ENCODE measurements around the gene NELL1. TPM values are rescaled to one million over a fixed set of nuclear protein-coding genes. Genes with fewer than 3 reads are reported as not detected.
"Not testable (repeated sequence)": the region's sequence is repeated elsewhere in the genome, so short reads cannot be mapped to it uniquely, and the experiment has no call there.

Gene NELL1
- total RNA-seq, 2 donors from 2014 or later: not detected

GRCh38 chr11:21254790-21255189, 585.4 kb downstream of the NELL1 start:
- DNase-seq (ENCODE audit: low spot score): no peak
- intact Hi-C loops (cut with DNase I): no loop called here

- DNase-seq (ENCODE audit: low spot score): no peak
- intact Hi-C loops (cut with DNase I): no loop called here
These were observed 588.1 kb downstream of the NELL1 start for GRCh38 chr11:21257461-21257860.

DNA sequence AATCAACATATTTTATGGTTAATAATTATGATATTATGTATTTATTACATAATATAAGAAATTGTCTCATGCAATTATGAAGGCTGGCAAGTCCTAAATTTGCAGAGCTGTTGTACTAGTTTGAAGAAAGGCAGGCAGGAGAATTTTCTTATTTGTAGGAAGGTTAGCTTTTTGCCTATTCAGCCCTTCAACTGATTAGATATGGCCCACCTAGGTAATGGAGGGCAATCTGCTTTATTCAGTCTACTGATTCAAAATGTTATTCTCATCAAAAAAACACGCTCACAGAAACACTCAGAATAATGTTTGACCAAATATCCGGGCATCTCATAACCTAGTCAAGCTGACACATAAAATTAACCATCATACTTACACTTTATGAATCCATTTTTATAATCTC, 589.0 kb downstream of the NELL1 start:
- intact Hi-C loops (cut with DNase I): no loop called here
- no peak for DNase-seq (ENCODE audit: low spot score)

DNA sequence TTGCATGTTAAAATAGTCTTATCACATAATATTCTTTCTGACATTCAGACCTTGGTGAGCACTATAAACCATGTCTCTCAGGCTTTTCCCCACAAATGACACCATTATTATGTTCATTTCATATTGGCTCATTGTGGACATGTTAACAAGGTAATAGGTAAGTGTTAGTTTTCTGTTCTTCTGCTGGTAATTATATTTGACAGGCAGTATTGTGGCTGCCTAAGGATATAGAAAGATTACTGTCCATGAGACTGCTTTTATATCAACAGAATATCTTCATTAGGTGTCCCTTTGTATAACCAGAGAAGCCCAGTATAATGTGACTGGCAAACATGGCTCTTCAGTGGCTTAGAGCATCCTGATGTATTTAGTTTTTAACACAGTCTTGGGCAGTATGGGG, 590.7 kb downstream of the NELL1 start:
- intact Hi-C loops (cut with DNase I): no loop called here
- no peak for DNase-seq (ENCODE audit: low spot score)

- DNase-seq (ENCODE audit: low spot score): no peak
- intact Hi-C loops (cut with DNase I): no loop called here
These were observed 593.6 kb downstream of the NELL1 start for GRCh38 chr11:21262992-21263391.

DNA sequence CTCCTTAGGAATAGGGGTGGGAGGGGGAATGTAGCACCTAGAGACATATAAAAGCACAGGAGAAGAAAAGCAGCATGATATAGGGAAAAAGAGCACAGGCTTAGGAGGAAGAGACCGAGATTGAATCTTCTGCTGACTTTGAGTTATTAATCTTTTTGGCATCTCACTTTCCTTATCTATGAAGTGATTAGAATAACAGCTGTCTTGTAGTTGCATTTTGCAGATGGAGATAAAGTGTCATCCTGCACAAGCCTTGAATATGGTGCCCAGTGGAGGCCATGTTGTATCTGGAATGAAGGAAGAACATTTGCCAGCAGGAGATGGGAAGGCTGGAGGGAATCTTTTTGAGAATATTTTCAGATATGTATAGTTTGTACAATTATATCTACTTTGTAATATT, 594.7 kb downstream of the NELL1 start:
- no peak for DNase-seq (ENCODE audit: low spot score)
- intact Hi-C loops (cut with DNase I): no loop called here

- intact Hi-C loops (cut with DNase I): no loop called here
- no peak for DNase-seq (ENCODE audit: low spot score)
These were observed 598.6 kb downstream of the NELL1 start for GRCh38 chr11:21268036-21268435.

GRCh38 chr11:21272139-21272538, 602.8 kb downstream of the NELL1 start:
- intact Hi-C loops (cut with DNase I); DNase-seq (ENCODE audit: low spot score): not testable (repeated sequence)

DNA sequence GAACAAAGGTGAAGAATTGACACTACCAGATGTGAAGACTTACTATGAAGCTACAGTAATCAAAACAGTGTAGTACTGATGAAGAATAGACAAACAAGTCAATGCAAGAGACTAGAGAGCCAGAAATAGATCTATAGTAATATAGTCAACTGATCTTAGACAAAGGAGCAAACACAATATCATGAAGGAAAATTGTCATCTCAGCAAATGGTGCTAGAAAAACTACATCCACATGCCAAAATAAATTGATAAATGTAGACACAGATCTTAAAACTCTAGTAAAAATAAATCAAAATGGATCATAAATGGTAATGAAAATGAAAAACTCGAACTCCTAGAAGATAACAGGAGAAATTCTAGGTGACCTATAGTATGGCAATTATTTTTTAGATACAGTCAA, 609.5 kb downstream of the NELL1 start:
- intact Hi-C loops (cut with DNase I): no loop called here
- DNase-seq (ENCODE audit: low spot score): no peak

GRCh38 chr11:21285104-21285503, 615.7 kb downstream of the NELL1 start:
- DNase-seq (ENCODE audit: low spot score): no peak
- intact Hi-C loops (cut with DNase I): no loop called here

DNA sequence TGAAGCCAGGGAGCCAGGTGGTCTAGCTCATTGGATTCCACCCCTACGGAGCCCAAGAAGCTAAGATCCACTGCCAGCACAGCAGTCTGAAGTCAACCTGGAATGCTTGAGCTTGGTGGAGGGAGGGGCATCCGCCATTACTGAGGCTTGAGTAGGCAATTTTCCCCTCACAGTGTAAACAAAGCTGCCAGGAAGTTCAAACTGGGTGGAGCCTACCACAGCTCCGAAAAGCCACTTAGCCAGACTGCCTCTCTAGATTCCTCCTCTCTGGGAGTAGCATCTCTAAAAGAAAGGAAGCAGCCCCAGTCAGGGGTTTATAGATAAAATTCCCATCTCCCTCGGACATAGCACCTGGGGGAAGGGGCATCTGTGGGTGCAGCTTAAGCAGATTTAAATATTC, 620.3 kb downstream of the NELL1 start:
- intact Hi-C loops (cut with DNase I): no loop called here
- DNase-seq (ENCODE audit: low spot score): no peak

GRCh38 chr11:21295508-21295907, 626.1 kb downstream of the NELL1 start:
- intact Hi-C loops (cut with DNase I): no loop called here

DNA sequence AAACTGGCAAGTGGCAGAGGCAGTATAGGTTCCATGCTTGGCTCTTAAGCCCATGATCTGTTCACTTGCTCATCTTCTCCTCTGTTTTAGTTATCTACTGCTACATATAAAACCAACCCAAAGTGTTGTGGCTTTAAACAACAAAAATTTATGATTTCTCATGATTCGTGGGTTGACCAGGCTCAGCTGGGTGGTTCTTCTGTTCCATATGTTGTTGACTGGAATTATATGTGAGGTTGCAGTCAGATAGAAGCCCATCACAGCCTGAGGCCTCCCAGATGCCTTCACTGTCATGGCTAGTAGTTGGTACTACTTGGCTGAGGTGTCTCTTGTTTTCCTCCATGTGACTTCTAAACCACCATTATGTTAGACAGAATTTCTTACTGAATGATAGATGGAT, 632.6 kb downstream of the NELL1 start:
- DNase-seq (ENCODE audit: low spot score): no peak
- intact Hi-C loops (cut with DNase I): no loop called here

More at GRCh38 chr11:21295508-21295907, 626.1 kb downstream of the NELL1 start:
- DNase-seq (ENCODE audit: low spot score): no peak

GRCh38 chr11:21306739-21307358, 637.5 kb downstream of the NELL1 start:
- DNase-seq (ENCODE audit: low spot score): no peak
- intact Hi-C loops (cut with DNase I): no loop called here

GRCh38 chr11:21307874-21308273, 638.5 kb downstream of the NELL1 start:
- intact Hi-C loops (cut with DNase I): no loop called here
- DNase-seq (ENCODE audit: low spot score): no peak

DNA sequence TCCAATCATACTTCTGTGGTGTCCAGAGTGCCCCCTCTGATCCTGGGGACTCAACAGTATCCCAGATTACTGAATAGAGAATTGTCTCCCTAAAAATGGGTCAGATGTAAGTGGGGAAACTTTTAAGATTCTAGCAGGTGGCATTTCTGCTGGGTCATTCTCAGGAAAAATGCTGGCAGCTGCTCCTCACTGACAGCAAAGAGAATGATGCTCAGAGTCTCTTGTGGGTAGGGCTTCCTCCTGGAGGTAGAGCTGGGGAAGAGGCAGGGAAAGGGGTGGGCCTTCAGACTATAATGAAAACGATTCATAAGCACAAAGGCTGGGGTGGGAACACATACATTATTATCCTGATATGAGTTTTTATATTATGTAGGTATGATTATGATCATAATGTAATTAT, 647.2 kb downstream of the NELL1 start:
- no peak for DNase-seq (ENCODE audit: low spot score)
- intact Hi-C loops (cut with DNase I): no loop called here

DNA sequence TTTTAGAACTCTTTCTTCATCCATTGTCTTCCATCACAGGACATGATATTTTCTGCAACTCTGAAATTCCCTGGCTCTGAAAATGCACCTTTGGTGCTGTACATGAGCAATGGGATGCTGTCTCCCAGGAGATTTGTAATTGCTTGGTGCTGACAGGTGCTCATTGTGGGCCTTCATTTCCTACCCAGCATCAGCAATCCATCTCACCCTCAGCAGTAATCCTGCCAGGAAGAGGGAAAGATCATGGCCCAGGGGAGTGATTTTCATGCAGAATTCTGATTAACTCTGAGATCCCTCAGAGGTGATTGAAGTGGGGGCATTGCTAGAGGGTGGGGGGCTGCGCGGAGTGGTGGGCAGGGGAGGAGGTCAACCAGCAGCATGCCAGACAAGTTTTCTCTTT, 651.7 kb downstream of the NELL1 start:
- no peak for DNase-seq (ENCODE audit: low spot score)
- intact Hi-C loops (cut with DNase I): no loop called here

- intact Hi-C loops (cut with DNase I): no loop called here
These were observed 652.1 kb downstream of the NELL1 start for GRCh38 chr11:21321530-21321929.

DNA sequence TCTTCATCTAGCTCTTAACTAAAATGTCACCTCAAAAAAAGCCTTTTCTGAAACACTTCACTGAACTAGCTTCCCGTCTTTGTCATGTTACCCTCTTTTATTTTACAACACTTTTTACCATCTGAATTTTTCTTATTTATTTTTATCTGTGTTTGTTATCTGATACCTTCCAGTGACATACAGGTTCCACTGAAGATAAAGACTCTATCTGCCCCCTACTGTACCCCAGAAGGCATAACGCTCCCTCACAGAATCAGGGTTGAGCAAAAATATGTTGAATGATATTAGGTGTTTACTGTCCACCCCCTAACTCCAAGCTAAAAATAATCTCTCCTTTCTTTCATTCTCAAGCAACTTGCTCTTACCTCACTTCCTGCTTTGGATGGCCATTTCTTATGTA, 654.2 kb downstream of the NELL1 start:
- no peak for DNase-seq (ENCODE audit: low spot score)
- intact Hi-C loops (cut with DNase I): no loop called here

More at GRCh38 chr11:21321530-21321929, 652.1 kb downstream of the NELL1 start:
- DNase-seq (ENCODE audit: low spot score): no peak

DNA sequence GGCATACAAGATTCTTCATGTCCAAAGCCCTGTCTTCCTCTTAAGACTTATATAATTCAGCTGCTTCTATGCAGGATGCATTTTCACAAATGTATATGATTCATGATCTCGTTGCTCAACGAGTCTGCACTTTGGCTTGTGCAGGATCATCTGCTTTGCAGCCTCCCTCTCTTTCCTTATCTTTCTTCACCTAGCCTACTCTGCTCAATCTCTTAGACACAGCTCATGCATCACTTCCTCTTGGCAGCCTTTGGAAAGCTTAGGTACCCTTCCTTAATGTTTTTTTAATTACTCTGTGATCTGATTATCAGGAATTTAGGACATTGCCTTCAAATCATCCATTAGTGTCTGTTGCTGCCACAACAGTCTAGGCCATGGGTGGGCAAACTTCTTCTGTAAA, 673.8 kb downstream of the NELL1 start:
- DNase-seq (ENCODE audit: low spot score): no peak
- intact Hi-C loops (cut with DNase I): no loop called here

- DNase-seq (ENCODE audit: low spot score): no peak
- intact Hi-C loops (cut with DNase I): no loop called here
These were observed 677.0 kb downstream of the NELL1 start for GRCh38 chr11:21346361-21346760.

DNA sequence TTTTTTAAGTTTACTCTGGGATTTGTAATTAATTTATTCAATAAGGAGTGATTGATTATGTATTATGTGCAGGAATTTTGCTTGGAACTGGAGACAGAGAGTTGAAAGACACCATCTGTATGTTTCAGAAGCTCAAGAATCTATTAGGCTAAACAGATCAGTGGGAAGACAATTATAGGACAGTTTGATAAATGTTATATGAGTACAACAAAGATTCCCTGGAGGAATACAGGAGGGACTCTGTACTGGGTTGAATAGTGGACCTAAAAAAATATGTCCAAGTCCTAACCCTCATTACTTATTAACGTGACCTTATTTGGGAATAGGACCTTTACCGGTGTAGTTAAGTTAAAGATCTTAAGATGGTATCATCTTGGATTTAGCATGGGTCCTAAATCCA, 681.2 kb downstream of the NELL1 start:
- no peak for DNase-seq (ENCODE audit: low spot score)
- intact Hi-C loops (cut with DNase I): no loop called here

Data from posterior vena cava (tissue), 2 donors.